ENCODE measurements around the gene CAPN12.

Gene CAPN12

GRCh38 chr19:38736036-38736412 is 8.2 kb downstream of the CAPN12 start:
- no peaks in the 10 kb centered on the region for H3K9me3 ChIP-seq (ENCODE audit: insufficient read depth, low read depth, low read length)
- no peaks in the 10 kb centered on the region for H3F3A ChIP-seq (ENCODE audit: low read depth)
- no peak overlapping the region for H3K9ac ChIP-seq (ENCODE audit: low read depth, low read length, poor library complexity, severe bottlenecking)
- no peaks in the 10 kb centered on the region for H3K27me3 ChIP-seq (ENCODE audit: insufficient read depth, low read length, poor library complexity, severe bottlenecking)
- no peaks in the 10 kb centered on the region for H3K79me2 ChIP-seq (ENCODE audit: insufficient read depth, low read length)
- H3K4me3 ChIP-seq (ENCODE audit: low read length, poor library complexity, severe bottlenecking): no peak overlapping the region
- no peak for TF ChIP-seq CTCF (conservative IDR thresholded peaks at IDR 0.05; ENCODE audit: low read length)
- TF ChIP-seq EZH2phosphoT487 (IDR thresholded peaks at IDR 0.05; ENCODE audit: borderline replicate concordance): no peak
- H3K9me2 ChIP-seq (replicated peaks; ENCODE audit: low read depth, low read length): no peaks in the 10 kb centered on the region
- H3K4me2 ChIP-seq (ENCODE audit: low read depth, low read length, poor library complexity, severe bottlenecking): no peak overlapping the region
- no peaks in the 10 kb centered on the region for H4K20me1 ChIP-seq (ENCODE audit: insufficient read depth, low read length, poor library complexity, severe bottlenecking)
- peaks cover 24% of the 10 kb centered on the region for H3K4me1 ChIP-seq (ENCODE audit: insufficient read depth, low read length, poor library complexity, severe bottlenecking)
- H2AFZ ChIP-seq (ENCODE audit: low read length): no peak overlapping the region
- peaks cover 6% of the 10 kb centered on the region; the same call in 1 of the 2 replicates for H3K36me3 ChIP-seq (ENCODE audit: insufficient read depth, low read length)

- TF ChIP-seq EZH2phosphoT487 (IDR thresholded peaks at IDR 0.05; ENCODE audit: borderline replicate concordance) (no peak), CTCF (conservative IDR thresholded peaks at IDR 0.05; ENCODE audit: low read length) (no peak)
- Histone ChIP-seq H3K79me2 (ENCODE audit: insufficient read depth, low read length) (no peaks in the 10 kb centered on the region), H3F3A (ENCODE audit: low read depth) (no peaks in the 10 kb centered on the region), H3K4me2 (ENCODE audit: low read depth, low read length, poor library complexity, severe bottlenecking) (peak overlapping the region; percentile 94), H3K9me3 (ENCODE audit: insufficient read depth, low read depth, low read length) (no peaks in the 10 kb centered on the region), H3K4me3 (ENCODE audit: low read length, poor library complexity, severe bottlenecking) (peak overlapping the region; percentile 63), H3K9me2 (replicated peaks; ENCODE audit: low read depth, low read length) (no peaks in the 10 kb centered on the region), H3K9ac (ENCODE audit: low read depth, low read length, poor library complexity, severe bottlenecking) (peak overlapping the region; percentile 60), H3K36me3 (ENCODE audit: insufficient read depth, low read length) (peaks cover 8% of the 10 kb centered on the region; the same call in 1 of the 2 replicates), H4K20me1 (ENCODE audit: insufficient read depth, low read length, poor library complexity, severe bottlenecking) (no peaks in the 10 kb centered on the region), H3K4me1 (ENCODE audit: insufficient read depth, low read length, poor library complexity, severe bottlenecking) (peaks cover 24% of the 10 kb centered on the region), H2AFZ (ENCODE audit: low read length) (no peak overlapping the region), H3K27me3 (ENCODE audit: insufficient read depth, low read length, poor library complexity, severe bottlenecking) (no peaks in the 10 kb centered on the region)
Observed at GRCh38 chr19:38735257-38735686, 9.0 kb downstream of the CAPN12 start.

- H3K9ac ChIP-seq (ENCODE audit: low read depth, low read length, poor library complexity, severe bottlenecking): peak overlapping the region; percentile 60
- no peaks in the 10 kb centered on the region for H3K9me3 ChIP-seq (ENCODE audit: insufficient read depth, low read depth, low read length)
- no peaks in the 10 kb centered on the region for H3K9me2 ChIP-seq (replicated peaks; ENCODE audit: low read depth, low read length)
- H3K4me1 ChIP-seq (ENCODE audit: insufficient read depth, low read length, poor library complexity, severe bottlenecking): peaks cover 24% of the 10 kb centered on the region
- H3K4me2 ChIP-seq (ENCODE audit: low read depth, low read length, poor library complexity, severe bottlenecking): peak overlapping the region; percentile 94
- H3K79me2 ChIP-seq (ENCODE audit: insufficient read depth, low read length): no peaks in the 10 kb centered on the region
- H3K27me3 ChIP-seq (ENCODE audit: insufficient read depth, low read length, poor library complexity, severe bottlenecking): no peaks in the 10 kb centered on the region
- peaks cover 8% of the 10 kb centered on the region; the same call in 1 of the 2 replicates for H3K36me3 ChIP-seq (ENCODE audit: insufficient read depth, low read length)
- peak overlapping the region; percentile 80 for H2AFZ ChIP-seq (ENCODE audit: low read length)
- no peaks in the 10 kb centered on the region for H3F3A ChIP-seq (ENCODE audit: low read depth)
- peak overlapping the region; percentile 63 for H3K4me3 ChIP-seq (ENCODE audit: low read length, poor library complexity, severe bottlenecking)
- peaks cover 3% of the 10 kb centered on the region for H4K20me1 ChIP-seq (ENCODE audit: insufficient read depth, low read length, poor library complexity, severe bottlenecking)
- TF ChIP-seq EZH2phosphoT487 (IDR thresholded peaks at IDR 0.05; ENCODE audit: borderline replicate concordance): no peak
- TF ChIP-seq CTCF (conservative IDR thresholded peaks at IDR 0.05; ENCODE audit: low read length): no peak
Observed at GRCh38 chr19:38734426-38735256, 9.6 kb downstream of the CAPN12 start.
